HG03108 (cell line): Measurements from ENCODE around the gene DOCK2.
"Not testable (repeated sequence)": the region's sequence is repeated elsewhere in the genome, so short reads cannot be mapped to it uniquely, and the experiment has no call there.

Source experiments
- ATAC-seq: cut with Tn5 transposase; IDR thresholded peaks from one replicate; pipeline ENCODE4 v1.9.1; 2021; ENCODE audit warnings: moderate library complexity; ENCODE audit not compliant: unreplicated experiment

Gene DOCK2

GRCh38 chr5:169923988-169924387 lies 286.9 kb downstream of the DOCK2 start:
- no peak for ATAC-seq

- no peak for ATAC-seq
Measured at GRCh38 chr5:169933127-169933526, 296.1 kb downstream of the DOCK2 start.

- ATAC-seq, result no peak
Measured at GRCh38 chr5:169933616-169934015, 296.5 kb downstream of the DOCK2 start.

- ATAC-seq, result no peak
Measured at GRCh38 chr5:169934990-169935389, 297.9 kb downstream of the DOCK2 start.

GRCh38 chr5:169935762-169936161 lies 298.7 kb downstream of the DOCK2 start:
- ATAC-seq, result no peak

GRCh38 chr5:169938439-169938838 lies 301.4 kb downstream of the DOCK2 start:
- no peak for ATAC-seq

- ATAC-seq, result no peak
Measured at GRCh38 chr5:169939731-169940130, 302.7 kb downstream of the DOCK2 start.

GRCh38 chr5:169941542-169941941 lies 304.5 kb downstream of the DOCK2 start:
- no peak for ATAC-seq

- no peak for ATAC-seq
Measured at GRCh38 chr5:169942181-169942580, 305.1 kb downstream of the DOCK2 start.

- ATAC-seq, result no peak
Measured at GRCh38 chr5:169943026-169943425, 306.0 kb downstream of the DOCK2 start.

- no peak for ATAC-seq
Measured at GRCh38 chr5:169944115-169944514, 307.0 kb downstream of the DOCK2 start.

GRCh38 chr5:169944922-169945680 lies 308.0 kb downstream of the DOCK2 start:
- no peak for ATAC-seq

GRCh38 chr5:169945831-169946261 lies 308.8 kb downstream of the DOCK2 start:
- ATAC-seq, result no peak

- ATAC-seq, result no peak
Measured at GRCh38 chr5:169946743-169947295, 309.7 kb downstream of the DOCK2 start.

- ATAC-seq, result no peak
Measured at GRCh38 chr5:169950333-169950732, 313.3 kb downstream of the DOCK2 start.

GRCh38 chr5:169953196-169953595 lies 316.1 kb downstream of the DOCK2 start:
- not testable (repeated sequence) for ATAC-seq

GRCh38 chr5:169954786-169955185 lies 317.7 kb downstream of the DOCK2 start:
- ATAC-seq, result no peak

- ATAC-seq, result no peak
Measured at GRCh38 chr5:169956126-169956525, 319.1 kb downstream of the DOCK2 start.

- no peak for ATAC-seq
Measured at GRCh38 chr5:169956756-169957155, 319.7 kb downstream of the DOCK2 start.

GRCh38 chr5:169958278-169958677 lies 321.2 kb downstream of the DOCK2 start:
- ATAC-seq, result no peak

- no peak for ATAC-seq
Measured at GRCh38 chr5:169960659-169961058, 323.6 kb downstream of the DOCK2 start.

- ATAC-seq, result no peak
Measured at GRCh38 chr5:169964246-169964645, 327.2 kb downstream of the DOCK2 start.

GRCh38 chr5:169970339-169970738 lies 333.3 kb downstream of the DOCK2 start:
- ATAC-seq, result no peak
